SH-SY5Y (cell line): ENCODE results near the gene MAMDC2.

ENCODE experiments used
- GATA2 ChIP-seq: IDR thresholded peaks from 2 replicates; pipeline ENCODE4 v1.6.1; 2011; ENCODE audit warnings: mild to moderate bottlenecking, low read depth, low read length
- GATA3 ChIP-seq: IDR thresholded peaks from 2 replicates; pipeline ENCODE4 v1.6.1; 2011; ENCODE audit warnings: low read depth, mild to moderate bottlenecking, low read length, moderate library complexity

GRCh38 chr9:70042461-70043215 lies 1.0 kb upstream of the MAMDC2 start:
- TF ChIP-seq GATA2 (no peak), GATA3 (no peak)
